HEK293 (cell line): ENCODE measurements around the gene NDUFA9.

Experiments used
- CTCF ChIA-PET: fragments of 350-600 bp; formaldehyde crosslinking; extraction: SDS; loops from one replicate; lab custom pipeline; 2021; ENCODE audit warnings: antibody characterized with exemption; lab: Yijun Ruan, JAX
- POLR2A ChIA-PET: fragments of 300-600 bp; formaldehyde crosslinking; extraction: SDS; loops from one replicate; lab custom pipeline; 2020; ENCODE audit warnings: antibody characterized with exemption, inconsistent platforms; lab: Yijun Ruan, JAX
- H3K27ac ChIP-seq: fragments of 200-500 bp; sonication (Bioruptor generic); 2 replicates; pipeline ENCODE4 v1.5.1; 2014; ENCODE audit warnings: low read depth, low read length, control low read depth, inconsistent platforms; ENCODE audit errors: extremely low read depth
- H3K36me3 ChIP-seq, 2 experiments: fragments of 200-500 bp in 1 of 2; sonication (Bioruptor generic) in 1 of 2; 1 replicate in 1 of 2; 2 replicates in 1 of 2; pipeline ENCODE4 v1.5.1; 2014 to 2017; ENCODE audit warnings: inconsistent platforms in 2 of 2, low read length in 2 of 2; ENCODE audit not compliant: control insufficient read depth in 2 of 2, insufficient read depth in 1 of 2
- H3K4me1 ChIP-seq: fragments of 200-500 bp; sonication (Bioruptor generic); 2 replicates; pipeline ENCODE4 v1.5.1; 2014; ENCODE audit warnings: mild to moderate bottlenecking, low read length, inconsistent platforms; ENCODE audit not compliant: control insufficient read depth, insufficient read depth
- H3K4me3 ChIP-seq: 2 replicates; pipeline ENCODE4 v1.5.1; 2011; ENCODE audit warnings: low read depth, mild to moderate bottlenecking, control low read depth, low read length, moderate library complexity
- H3K9me3 ChIP-seq: fragments of 200-500 bp; sonication (Bioruptor generic); 2 replicates; pipeline ENCODE4 v1.5.1; 2014; ENCODE audit warnings: low read depth, low read length, inconsistent platforms; ENCODE audit not compliant: control insufficient read depth, insufficient read depth
- EGR2 ChIP-seq: fragments of 450-650 bp; formaldehyde crosslinking; IDR thresholded peaks from 2 replicates; pipeline ENCODE4 v1.5.1; 2016; ENCODE audit warnings: low read depth, missing biosample characterization, missing genetic modification characterization
- PBX3 ChIP-seq: sonication (generic); formaldehyde crosslinking; IDR thresholded peaks from 2 replicates; pipeline ENCODE4 v1.8.1; 2022; ENCODE audit warnings: mild to moderate bottlenecking, moderate library complexity, missing genetic modification reagents
- PRDM4 ChIP-seq: fragments of 450-650 bp; formaldehyde crosslinking; IDR thresholded peaks from 2 replicates; pipeline ENCODE4 v1.5.1; 2017; ENCODE audit warnings: missing biosample characterization, missing genetic modification characterization
- SCRT1 ChIP-seq: fragments of 450-650 bp; formaldehyde crosslinking; IDR thresholded peaks from 2 replicates; pipeline ENCODE4 v1.5.1; 2016; ENCODE audit warnings: missing biosample characterization, missing genetic modification characterization, borderline replicate concordance
- SCRT2 ChIP-seq: fragments of 450-650 bp; formaldehyde crosslinking; IDR thresholded peaks from 2 replicates; pipeline ENCODE4 v1.5.1; 2016; ENCODE audit warnings: missing biosample characterization, missing genetic modification characterization
- YY1 ChIP-seq: fragments of 450-650 bp; formaldehyde crosslinking; IDR thresholded peaks from 2 replicates; pipeline ENCODE4 v1.5.1; 2018; ENCODE audit warnings: missing biosample characterization, missing genetic modification characterization
- ZBTB49 ChIP-seq: fragments of 450-650 bp; formaldehyde crosslinking; IDR thresholded peaks from 2 replicates; pipeline ENCODE4 v1.5.1; 2016; ENCODE audit warnings: missing biosample characterization, missing genetic modification characterization, low read depth
- ZFHX2 ChIP-seq: fragments of 450-650 bp; formaldehyde crosslinking; conservative IDR thresholded peaks from 2 replicates; pipeline ENCODE4 v1.5.1; 2016; ENCODE audit warnings: missing biosample characterization, missing genetic modification characterization
- ZNF292 ChIP-seq: fragments of 450-650 bp; formaldehyde crosslinking; IDR thresholded peaks from 2 replicates; pipeline ENCODE4 v1.5.1; 2016; ENCODE audit warnings: low read depth, missing biosample characterization, missing genetic modification characterization, borderline replicate concordance
- ZNF585B ChIP-seq: fragments of 450-650 bp; formaldehyde crosslinking; IDR thresholded peaks from 2 replicates; pipeline ENCODE4 v1.5.1; 2016; ENCODE audit warnings: missing biosample characterization, missing genetic modification characterization

NDUFA9 gene

GRCh38 chr12:4685317-4685716 is 36.4 kb downstream of the NDUFA9 start (continued):
- TF ChIP-seq PBX3 (CRISPR knock-in tag), result no peak
- TF ChIP-seq PRDM4 (tag by site-specific recombination), result no peak
- no peak for TF ChIP-seq ZBTB49 (tag by site-specific recombination)
- TF ChIP-seq YY1 (tag by site-specific recombination), result no peak

GRCh38 chr12:4690760-4691159 is 41.8 kb downstream of the NDUFA9 start:
- H3K4me3 ChIP-seq, result no peak overlapping the region
- no peaks in the 10 kb centered on the region for H3K4me1 ChIP-seq
- ChIA-PET CTCF (no interaction called here), POLR2A (no interaction called here)
- peaks cover 0 to 39% of the 10 kb centered on the region in 2 experiments; a peak in 1 of 3 replicates for H3K36me3 ChIP-seq
- H3K27ac ChIP-seq, result no peak overlapping the region
- H3K9me3 ChIP-seq, result no peaks in the 10 kb centered on the region
- no peak for TF ChIP-seq ZNF292 (tag by site-specific recombination)
- no peak for TF ChIP-seq SCRT1 (tag by site-specific recombination)
- TF ChIP-seq ZNF585B (tag by site-specific recombination), result no peak
- TF ChIP-seq SCRT2 (tag by site-specific recombination), result no peak
- TF ChIP-seq EGR2 (tag by site-specific recombination), result peak; percentile 63
- peak; percentile 64 for TF ChIP-seq ZFHX2
- TF ChIP-seq, all 188 proteins: peak for 2
